Glutamatergic neuron (in vitro differentiated cells): ENCODE results near the gene FAM200A. TPM values are rescaled to one million over a fixed set of nuclear protein-coding genes. Genes with fewer than 3 reads are reported as not detected.

Experiments
- DNase-seq: peaks from one replicate; pipeline ENCODE4 v3.0.0; 2022
- H3K27ac Mint-ChIP-seq: one replicate; pipeline ENCODE4 v1.8.0; 2020; ENCODE audit warnings: mild to moderate bottlenecking, mixed read lengths, inconsistent platforms; ENCODE audit not compliant: unreplicated experiment
- H3K27me3 Mint-ChIP-seq: one replicate; pipeline ENCODE4 v1.8.0; 2020; ENCODE audit warnings: mild to moderate bottlenecking, moderate library complexity, mixed read lengths, inconsistent platforms; ENCODE audit not compliant: unreplicated experiment
- H3K36me3 Mint-ChIP-seq: one replicate; pipeline ENCODE4 v1.8.0; 2020; ENCODE audit warnings: mild to moderate bottlenecking, mixed read lengths, inconsistent platforms; ENCODE audit not compliant: unreplicated experiment
- H3K4me1 Mint-ChIP-seq: one replicate; pipeline ENCODE4 v1.8.0; 2020; ENCODE audit warnings: mild to moderate bottlenecking, low read depth, mixed read lengths, inconsistent platforms; ENCODE audit not compliant: unreplicated experiment
- H3K4me3 Mint-ChIP-seq: one replicate; pipeline ENCODE4 v1.8.0; 2020; ENCODE audit warnings: mild to moderate bottlenecking, mixed read lengths, inconsistent platforms; ENCODE audit not compliant: unreplicated experiment
- H3K9me3 Mint-ChIP-seq: one replicate; pipeline ENCODE4 v1.8.0; 2020; ENCODE audit warnings: mild to moderate bottlenecking, moderate library complexity, mixed read lengths, inconsistent platforms; ENCODE audit not compliant: unreplicated experiment
- total RNA-seq: library from RNA; stranded (reverse); fragmentation: NEBNext Ultra II Directional; extraction: Animal tissue kit (Norgen Biotek cat#: 25700); gene quantifications from one replicate; pipeline ENCODE4 v1.2.1, GENCODE V29; 2021; ENCODE audit not compliant: unreplicated experiment
- TF ChIP-seq, protein P1 (sequence below): fragments of 200-600 bp; sonication (generic); IDR thresholded peaks from one replicate; pipeline ENCODE4 v1.5.0; 2021; ENCODE audit not compliant: partially characterized antibody, unreplicated experiment

Gene FAM200A
- total RNA-seq, 1 donor from 2014 or later, result 8.1 TPM

DNA sequence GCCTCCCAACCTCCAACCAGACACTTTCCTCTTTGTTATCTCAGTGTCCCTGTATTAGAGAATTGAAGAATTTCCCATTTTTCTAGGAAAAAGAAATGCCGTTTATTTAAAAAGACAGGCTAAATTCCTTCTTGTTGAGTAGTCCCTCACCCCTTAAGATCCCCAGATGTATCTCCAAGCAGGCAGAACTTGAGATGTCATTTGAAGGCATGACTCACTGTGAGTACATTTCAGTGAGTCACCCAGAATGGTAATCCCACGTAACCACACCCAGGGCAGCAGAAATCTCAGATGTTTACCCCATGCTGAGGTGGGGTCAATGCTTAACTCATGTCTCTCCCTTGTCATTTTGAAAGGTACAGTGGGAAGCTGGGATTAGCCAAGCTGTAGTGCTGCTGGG is 10.9 kb upstream of the FAM200A start:
- peaks cover 7% of the 10 kb centered on the region for H3K9me3 Mint-ChIP-seq
- TF ChIP-seq, protein P1, sequence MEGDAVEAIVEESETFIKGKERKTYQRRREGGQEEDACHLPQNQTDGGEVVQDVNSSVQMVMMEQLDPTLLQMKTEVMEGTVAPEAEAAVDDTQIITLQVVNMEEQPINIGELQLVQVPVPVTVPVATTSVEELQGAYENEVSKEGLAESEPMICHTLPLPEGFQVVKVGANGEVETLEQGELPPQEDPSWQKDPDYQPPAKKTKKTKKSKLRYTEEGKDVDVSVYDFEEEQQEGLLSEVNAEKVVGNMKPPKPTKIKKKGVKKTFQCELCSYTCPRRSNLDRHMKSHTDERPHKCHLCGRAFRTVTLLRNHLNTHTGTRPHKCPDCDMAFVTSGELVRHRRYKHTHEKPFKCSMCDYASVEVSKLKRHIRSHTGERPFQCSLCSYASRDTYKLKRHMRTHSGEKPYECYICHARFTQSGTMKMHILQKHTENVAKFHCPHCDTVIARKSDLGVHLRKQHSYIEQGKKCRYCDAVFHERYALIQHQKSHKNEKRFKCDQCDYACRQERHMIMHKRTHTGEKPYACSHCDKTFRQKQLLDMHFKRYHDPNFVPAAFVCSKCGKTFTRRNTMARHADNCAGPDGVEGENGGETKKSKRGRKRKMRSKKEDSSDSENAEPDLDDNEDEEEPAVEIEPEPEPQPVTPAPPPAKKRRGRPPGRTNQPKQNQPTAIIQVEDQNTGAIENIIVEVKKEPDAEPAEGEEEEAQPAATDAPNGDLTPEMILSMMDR, result no peak
- H3K4me3 Mint-ChIP-seq, result peak overlapping the region; percentile 34
- H3K4me1 Mint-ChIP-seq, result peaks cover 4% of the 10 kb centered on the region
- peaks cover 14% of the 10 kb centered on the region for H3K27me3 Mint-ChIP-seq
- H3K36me3 Mint-ChIP-seq, result peaks cover 10% of the 10 kb centered on the region
- no peak for DNase-seq
- H3K27ac Mint-ChIP-seq, result no peak overlapping the region

- no peak overlapping the region for H3K27ac Mint-ChIP-seq
- TF ChIP-seq, protein P1, result no peak
- peaks cover 10% of the 10 kb centered on the region for H3K36me3 Mint-ChIP-seq
- H3K9me3 Mint-ChIP-seq, result peaks cover 11% of the 10 kb centered on the region
- DNase-seq, result no peak
- peaks cover 17% of the 10 kb centered on the region for H3K27me3 Mint-ChIP-seq
- H3K4me3 Mint-ChIP-seq, result no peak overlapping the region
- H3K4me1 Mint-ChIP-seq, result peaks cover 6% of the 10 kb centered on the region
Observed at GRCh38 chr7:99562114-99562784, 10.3 kb upstream of the FAM200A start.

DNA sequence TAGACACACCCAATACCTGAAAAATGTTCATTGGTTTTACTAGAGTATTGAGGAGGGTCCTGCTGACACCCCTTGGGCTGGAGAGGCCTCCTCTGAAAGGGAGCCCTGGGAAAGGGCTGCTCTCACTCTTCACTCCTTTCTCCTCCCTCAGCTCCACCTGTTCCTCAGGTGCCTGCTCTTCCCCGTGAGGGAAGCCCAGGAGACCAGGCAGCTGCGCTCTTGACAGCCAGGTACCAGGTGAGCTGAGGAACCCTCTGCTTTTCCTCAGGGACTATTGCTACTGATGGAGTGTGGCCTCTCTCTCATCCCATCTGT is 9.8 kb upstream of the FAM200A start:
- Mint-ChIP-seq H3K4me3 (no peak overlapping the region), H3K9me3 (peaks cover 14% of the 10 kb centered on the region), H3K4me1 (peaks cover 8% of the 10 kb centered on the region), H3K36me3 (peaks cover 10% of the 10 kb centered on the region), H3K27me3 (peaks cover 19% of the 10 kb centered on the region), H3K27ac (no peak overlapping the region)
- TF ChIP-seq, protein P1, result no peak
- no peak for DNase-seq

DNA sequence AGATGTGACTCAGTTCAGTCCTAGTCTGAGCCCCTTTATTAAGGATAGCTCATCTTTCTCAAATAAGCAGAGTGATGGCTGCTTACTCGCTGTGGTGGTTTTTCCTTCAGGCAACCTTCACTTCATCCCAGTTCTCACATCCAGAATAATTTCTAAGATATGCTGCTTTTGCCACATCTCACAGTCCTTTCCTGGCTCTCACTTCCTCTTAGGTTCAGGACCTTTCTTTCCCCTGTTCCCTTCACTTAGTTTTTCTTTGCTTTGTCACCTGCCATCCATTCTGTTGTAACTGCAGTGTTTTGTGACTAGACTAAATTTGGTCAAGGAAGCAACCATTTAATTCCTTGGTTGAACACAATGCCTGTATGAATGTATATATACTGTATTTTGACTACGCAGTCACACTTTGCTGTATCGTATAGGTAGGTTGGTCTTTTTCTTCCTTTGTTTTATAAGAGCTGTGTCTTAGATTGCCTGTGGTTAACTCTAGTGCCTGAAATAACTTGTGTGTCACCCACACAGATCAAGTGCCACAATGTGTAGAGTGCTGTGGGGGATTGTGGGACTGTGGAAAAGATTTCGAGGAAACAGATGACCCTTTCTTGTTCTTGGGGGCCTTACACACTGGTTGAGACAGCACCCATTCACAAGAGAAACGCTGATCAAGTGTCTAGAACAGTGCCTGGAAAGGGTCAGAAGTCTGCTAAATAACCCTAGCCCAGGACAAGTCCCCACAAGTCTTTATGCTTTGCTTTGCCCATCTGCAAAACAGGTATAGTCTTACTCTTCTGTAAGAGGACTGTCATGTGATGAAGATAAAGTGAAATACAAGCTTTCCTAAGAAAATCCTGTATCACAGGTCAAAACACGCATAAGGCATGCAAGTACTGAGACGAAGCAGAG is 9.2 kb upstream of the FAM200A start:
- H3K36me3 Mint-ChIP-seq, result peaks cover 10% of the 10 kb centered on the region
- H3K9me3 Mint-ChIP-seq, result peaks cover 14% of the 10 kb centered on the region
- no peak overlapping the region for H3K4me3 Mint-ChIP-seq
- TF ChIP-seq, protein P1, result no peak
- peaks cover 19% of the 10 kb centered on the region for H3K27me3 Mint-ChIP-seq
- H3K4me1 Mint-ChIP-seq, result peaks cover 8% of the 10 kb centered on the region
- peak overlapping the region; percentile 89 for H3K27ac Mint-ChIP-seq
- no peak for DNase-seq
